MCF 10A (cell line): ENCODE measurements around the gene MLYCD. TPM values are rescaled to one million over a fixed set of nuclear protein-coding genes. Genes with fewer than 3 reads are reported as not detected.

Experiments
- BruUV-seq: library from RNA; stranded (reverse); fragments of 400-500 nt; replicated peaks from 2 replicates; lab custom pipeline; 2021; lab: Mats Ljungman, UMichigan
- CTCF ChIA-PET: fragments of 300-600 bp; sonication (Branson Sonifier 250); formaldehyde crosslinking; extraction: SDS; loops from one replicate; lab custom pipeline; 2021; ENCODE audit warnings: antibody characterized with exemption, inconsistent platforms; lab: Yijun Ruan, JAX
- POLR2A ChIA-PET: fragments of 300-600, 350-650 bp; sonication (Branson Sonifier 250); formaldehyde crosslinking; extraction: SDS; loops from one replicate; lab custom pipeline; 2020; ENCODE audit warnings: antibody characterized with exemption, inconsistent platforms; lab: Yijun Ruan, JAX
- DNase-seq: peaks from one replicate; pipeline ENCODE4 v3.0.0-alpha.2; 2018; ENCODE audit not compliant: unreplicated experiment
- H3K27ac Mint-ChIP-seq: one replicate; pipeline ENCODE4 v1.8.0; 2022; ENCODE audit warnings: mild to moderate bottlenecking, low read depth, mixed read lengths; ENCODE audit not compliant: unreplicated experiment
- H3K27me3 Mint-ChIP-seq: one replicate; pipeline ENCODE4 v1.8.0; 2022; ENCODE audit warnings: mixed read lengths; ENCODE audit not compliant: insufficient read depth, unreplicated experiment
- H3K36me3 Mint-ChIP-seq: one replicate; pipeline ENCODE4 v1.8.0; 2022; ENCODE audit warnings: mild to moderate bottlenecking, moderate library complexity, mixed read lengths; ENCODE audit not compliant: insufficient read depth, unreplicated experiment
- H3K4me1 Mint-ChIP-seq: one replicate; pipeline ENCODE4 v1.8.0; 2022; ENCODE audit warnings: mixed read lengths; ENCODE audit not compliant: insufficient read depth, unreplicated experiment
- H3K4me3 Mint-ChIP-seq: one replicate; pipeline ENCODE4 v1.8.0; 2022; ENCODE audit warnings: mild to moderate bottlenecking, moderate library complexity, mixed read lengths; ENCODE audit not compliant: unreplicated experiment
- H3K9me3 Mint-ChIP-seq: one replicate; pipeline ENCODE4 v1.8.0; 2022; ENCODE audit warnings: mixed read lengths; ENCODE audit not compliant: unreplicated experiment
- CTCF ChIP-seq: fragments of 200-600 bp; IDR thresholded peaks from one replicate; pipeline ENCODE4 v1.8.0; 2022; ENCODE audit warnings: antibody characterized with exemption, mild to moderate bottlenecking; ENCODE audit not compliant: unreplicated experiment
- intact Hi-C: fragments of 100-400 bp; cut with micrococcal nuclease; formaldehyde crosslinking; loops from 2 replicates; pipeline ENCODE4 v1.14.1; 2022
- total RNA-seq: library from RNA; stranded (reverse); gene quantifications from 2 replicates; pipeline ENCODE4 v1.2.3, GENCODE V29; 2022

MLYCD gene
- total RNA-seq, 1 experiment from 2014 or later = 2.5 TPM

GRCh38 chr16:83852774-83853173 is 46.1 kb upstream of the MLYCD start:
- no peak overlapping the region for H3K27ac Mint-ChIP-seq
- CTCF ChIA-PET = interaction anchor here (0.5 to 0.6 kb wide), 2 partner anchors 15 to 28 kb away, joined by 4 to 6 read pairs; no protein-coding TSS in a partner anchor

DNA sequence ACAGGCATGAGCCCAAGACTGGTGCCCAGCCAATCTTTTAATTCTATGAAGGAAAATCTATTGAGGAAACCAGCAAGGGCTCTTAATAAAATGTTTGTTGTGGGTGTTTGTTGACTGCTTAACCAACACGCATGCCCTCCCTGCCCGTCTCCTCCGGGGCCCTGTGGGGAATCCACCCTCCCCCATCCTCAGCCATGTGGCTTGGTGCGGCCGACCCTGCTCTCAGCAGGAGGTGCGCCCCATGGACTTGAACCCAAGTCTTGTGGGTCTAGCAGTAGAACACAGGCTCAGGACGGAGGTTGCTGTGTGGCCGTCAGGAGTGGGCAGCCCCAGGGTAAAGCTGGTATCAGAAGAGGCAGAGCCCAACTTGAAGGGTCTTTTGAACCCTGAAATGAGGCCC is 45.1 kb upstream of the MLYCD start:
- POLR2A ChIA-PET = no interaction called here
- H3K27ac Mint-ChIP-seq = no peak overlapping the region
- TF ChIP-seq CTCF = no peak
- no TSS peak for BruUV-seq
- no peak overlapping the region for H3K4me3 Mint-ChIP-seq
- DNase-seq = no peak
- CTCF ChIA-PET = interaction anchor here (0.9 to 1.2 kb wide), 2 partner anchors 13 to 29 kb away, joined by 3 read pairs; no protein-coding TSS in a partner anchor
- intact Hi-C loops = no loop called here
- no peaks in the 10 kb centered on the region for H3K9me3 Mint-ChIP-seq
- no peaks in the 10 kb centered on the region for H3K36me3 Mint-ChIP-seq
- peaks cover 35% of the 10 kb centered on the region for H3K27me3 Mint-ChIP-seq
- no peaks in the 10 kb centered on the region for H3K4me1 Mint-ChIP-seq

More at GRCh38 chr16:83852774-83853173, 46.1 kb upstream of the MLYCD start:
- no peaks in the 10 kb centered on the region for H3K36me3 Mint-ChIP-seq
- intact Hi-C loops = no loop called here
- H3K9me3 Mint-ChIP-seq = no peaks in the 10 kb centered on the region
- peaks cover 25% of the 10 kb centered on the region for H3K27me3 Mint-ChIP-seq
- peaks cover 2% of the 10 kb centered on the region for H3K4me1 Mint-ChIP-seq
- no TSS peak for BruUV-seq
- no peak for TF ChIP-seq CTCF
- H3K4me3 Mint-ChIP-seq = no peak overlapping the region
- POLR2A ChIA-PET = no interaction called here
- no peak for DNase-seq

- ChIA-PET POLR2A (no interaction called here), CTCF (interaction anchor here (0.9 to 1.2 kb wide), 2 partner anchors 12 to 30 kb away, joined by 3 read pairs; no protein-coding TSS in a partner anchor)
- Mint-ChIP-seq H3K36me3 (no peaks in the 10 kb centered on the region), H3K4me3 (no peak overlapping the region), H3K27me3 (peaks cover 41% of the 10 kb centered on the region), H3K4me1 (no peaks in the 10 kb centered on the region), H3K27ac (no peak overlapping the region), H3K9me3 (no peaks in the 10 kb centered on the region)
- no peak for TF ChIP-seq CTCF
- no peak for DNase-seq
- intact Hi-C loops = no loop called here
- no TSS peak for BruUV-seq
Measured at GRCh38 chr16:83854420-83854819, 44.5 kb upstream of the MLYCD start.

DNA sequence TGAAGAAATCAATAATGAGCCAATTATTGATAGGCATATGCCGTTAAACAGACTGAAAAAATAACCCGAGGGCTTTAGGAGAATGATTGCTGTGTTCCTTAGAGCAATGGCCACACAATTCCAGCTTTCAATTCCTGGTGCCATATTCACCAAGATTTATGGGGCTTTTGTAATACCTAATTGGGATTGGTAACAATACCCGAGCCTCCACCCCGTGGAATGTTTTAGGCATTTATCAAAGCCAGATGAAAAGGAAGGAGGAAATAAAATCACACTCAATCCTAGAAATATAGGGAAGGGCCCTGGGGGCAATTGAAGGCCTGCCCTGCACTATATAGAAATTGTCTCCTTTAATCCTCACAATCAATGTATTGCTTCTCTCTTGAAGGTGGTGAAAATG is 42.1 kb upstream of the MLYCD start:
- intact Hi-C loops = no loop called here
- H3K9me3 Mint-ChIP-seq = no peaks in the 10 kb centered on the region
- H3K4me3 Mint-ChIP-seq = no peak overlapping the region
- H3K27ac Mint-ChIP-seq = no peak overlapping the region
- BruUV-seq = no TSS peak
- no peaks in the 10 kb centered on the region for H3K4me1 Mint-ChIP-seq
- no peak for TF ChIP-seq CTCF
- POLR2A ChIA-PET = no interaction called here
- no peak for DNase-seq
- CTCF ChIA-PET = no interaction called here
- H3K27me3 Mint-ChIP-seq = peaks cover 32% of the 10 kb centered on the region
- no peaks in the 10 kb centered on the region for H3K36me3 Mint-ChIP-seq
